HG03432 (cell line): Measurements from ENCODE around the gene KRT26.
"Not testable (repeated sequence)": the region's sequence is repeated elsewhere in the genome, so short reads cannot be mapped to it uniquely, and the experiment has no call there.

Source experiments
- ATAC-seq: cut with Tn5 transposase; IDR thresholded peaks from one replicate; pipeline ENCODE4 v1.9.1; 2021; ENCODE audit warnings: mild to moderate bottlenecking, moderate library complexity; ENCODE audit not compliant: unreplicated experiment

Gene KRT26

GRCh38 chr17:40795019-40795667 is 23.1 kb upstream of the KRT26 start:
- no peak for ATAC-seq

GRCh38 chr17:40794466-40794865 is 22.5 kb upstream of the KRT26 start:
- ATAC-seq, result no peak

GRCh38 chr17:40793832-40794231 is 21.8 kb upstream of the KRT26 start:
- no peak for ATAC-seq

- ATAC-seq, result no peak
Measured at GRCh38 chr17:40791787-40792436, 19.9 kb upstream of the KRT26 start.

- ATAC-seq, result no peak
Measured at GRCh38 chr17:40791111-40791510, 19.1 kb upstream of the KRT26 start.

- ATAC-seq, result no peak
Measured at GRCh38 chr17:40782450-40782849, 10.4 kb upstream of the KRT26 start, which contains the start of gene KRT27. KRT27 (minus strand) TSS chr17:40782550; CDS start chr17:40782493, 57 bp downstream.

GRCh38 chr17:40779181-40779909 is 7.3 kb upstream of the KRT26 start:
- no peak for ATAC-seq

- ATAC-seq, result no peak
Measured at GRCh38 chr17:40778461-40778860, 6.5 kb upstream of the KRT26 start.

- ATAC-seq, result no peak
Measured at GRCh38 chr17:40777971-40778370, 6.0 kb upstream of the KRT26 start.

- no peak for ATAC-seq
Measured at GRCh38 chr17:40777459-40777858, 5.5 kb upstream of the KRT26 start.

GRCh38 chr17:40775945-40776344 is 3.9 kb upstream of the KRT26 start:
- ATAC-seq, result no peak

GRCh38 chr17:40765657-40766056 is 6.3 kb downstream of the KRT26 start:
- ATAC-seq, result no peak

- ATAC-seq, result no peak
Measured at GRCh38 chr17:40763752-40764151, 8.2 kb downstream of the KRT26 start.

GRCh38 chr17:40760105-40761016 is 11.6 kb downstream of the KRT26 start:
- no peak for ATAC-seq

- no peak for ATAC-seq
Measured at GRCh38 chr17:40755231-40755630, 16.8 kb downstream of the KRT26 start, which contains the start of gene KRT25. KRT25 (minus strand) TSS chr17:40755331; CDS start chr17:40755271, 60 bp downstream.

- ATAC-seq, result no peak
Measured at GRCh38 chr17:40753804-40754203, 18.2 kb downstream of the KRT26 start.

- ATAC-seq, result no peak
Measured at GRCh38 chr17:40751065-40751464, 20.9 kb downstream of the KRT26 start.

GRCh38 chr17:40750391-40750790 is 21.6 kb downstream of the KRT26 start:
- ATAC-seq, result no peak

- not testable (repeated sequence) for ATAC-seq
Measured at GRCh38 chr17:40748666-40749065, 23.3 kb downstream of the KRT26 start.

GRCh38 chr17:40738553-40738952 is 33.4 kb downstream of the KRT26 start:
- no peak for ATAC-seq

GRCh38 chr17:40735016-40735415 is 37.0 kb downstream of the KRT26 start:
- ATAC-seq, result no peak
